ENCODE results near the gene PTPN13.

Gene PTPN13

GRCh38 chr4:86831262-86832130 is 237.4 kb downstream of the PTPN13 start:
- DNase-seq = no peak

- no peak for DNase-seq
These were observed 239.5 kb downstream of the PTPN13 start for GRCh38 chr4:86833615-86834014.

- no peak for DNase-seq
These were observed 240.8 kb downstream of the PTPN13 start for GRCh38 chr4:86834901-86835300.

DNA sequence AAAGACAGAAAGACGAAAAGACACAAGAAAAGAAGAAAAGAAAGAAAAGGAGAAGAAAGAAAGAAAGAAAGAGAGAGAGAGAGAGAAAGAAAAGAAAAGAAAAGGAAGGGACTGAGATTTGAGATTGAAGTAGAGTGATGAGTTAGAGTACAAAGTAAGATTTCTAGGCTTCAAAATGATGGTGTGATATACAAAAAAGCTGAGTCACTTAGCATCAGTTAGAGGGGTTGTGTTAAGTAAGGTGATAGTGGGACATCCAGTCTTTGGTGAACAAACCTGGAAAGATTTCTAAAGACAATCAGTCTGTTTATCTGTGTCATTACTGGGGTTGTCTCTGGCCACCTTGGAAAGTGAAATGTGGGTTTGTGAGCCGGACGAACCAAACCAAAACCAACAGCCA is 241.6 kb downstream of the PTPN13 start:
- DNase-seq = no peak

GRCh38 chr4:86837691-86838503 is 243.8 kb downstream of the PTPN13 start:
- DNase-seq = no peak

GRCh38 chr4:86840858-86841257 is 246.7 kb downstream of the PTPN13 start:
- DNase-seq = no peak

- no peak for DNase-seq
These were observed 247.2 kb downstream of the PTPN13 start for GRCh38 chr4:86841309-86841708.

DNA sequence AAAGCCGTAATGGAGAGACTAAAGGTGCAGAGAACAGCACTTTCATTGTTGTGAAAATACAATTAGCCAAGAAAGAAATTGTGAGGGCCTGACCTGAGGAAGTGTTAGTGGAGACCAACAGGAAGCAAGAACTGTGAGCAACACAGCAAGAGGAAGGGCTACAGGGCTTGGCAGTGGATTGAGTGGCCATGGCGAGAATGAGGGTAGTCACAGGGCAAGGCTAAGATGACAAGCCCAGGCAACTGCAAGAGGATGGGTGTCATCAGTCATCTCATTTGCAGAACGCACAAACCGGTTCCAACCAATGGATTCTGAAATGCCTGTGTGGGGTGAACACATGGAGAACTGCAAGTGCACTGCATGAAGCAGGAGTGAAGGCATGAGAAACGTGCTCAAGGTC is 251.5 kb downstream of the PTPN13 start:
- DNase-seq = no peak

DNA sequence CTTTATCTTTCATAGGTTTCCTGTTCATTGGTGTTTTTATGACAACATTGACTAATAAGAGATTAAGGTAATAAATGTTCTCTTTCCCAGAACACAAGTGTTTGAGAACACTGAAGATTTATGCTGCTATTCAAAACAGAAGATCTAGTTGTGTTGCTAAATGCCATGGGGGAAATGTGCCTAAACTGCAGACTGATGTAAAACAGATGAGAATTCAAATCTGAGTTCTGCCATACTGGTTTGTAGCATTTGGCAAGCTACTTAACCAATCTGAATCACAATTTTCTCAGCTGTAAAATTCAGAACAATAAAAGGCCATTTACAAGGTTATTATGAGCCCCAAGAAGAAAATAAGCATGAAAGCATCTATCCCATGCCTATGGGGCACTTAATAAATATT is 252.8 kb downstream of the PTPN13 start:
- no peak for DNase-seq

DNA sequence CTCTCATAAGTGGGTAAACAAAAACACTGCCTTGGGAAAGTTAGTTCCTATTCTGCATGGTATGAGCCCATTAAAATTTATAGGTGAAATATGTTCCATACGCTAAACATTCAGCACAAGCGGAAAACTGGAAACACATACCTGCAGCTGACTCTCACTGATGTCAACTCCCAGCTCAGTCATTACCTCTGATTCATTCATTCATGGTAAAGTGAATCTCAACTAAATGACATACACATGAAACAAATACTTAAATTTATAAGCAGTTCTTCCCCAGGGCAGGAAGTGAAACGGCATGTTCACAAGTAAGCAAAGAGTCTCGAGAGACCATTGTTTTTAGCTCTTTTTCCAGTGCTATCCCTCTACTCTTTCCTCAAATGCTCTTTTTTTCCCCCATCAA is 253.5 kb downstream of the PTPN13 start:
- no peak for DNase-seq

DNA sequence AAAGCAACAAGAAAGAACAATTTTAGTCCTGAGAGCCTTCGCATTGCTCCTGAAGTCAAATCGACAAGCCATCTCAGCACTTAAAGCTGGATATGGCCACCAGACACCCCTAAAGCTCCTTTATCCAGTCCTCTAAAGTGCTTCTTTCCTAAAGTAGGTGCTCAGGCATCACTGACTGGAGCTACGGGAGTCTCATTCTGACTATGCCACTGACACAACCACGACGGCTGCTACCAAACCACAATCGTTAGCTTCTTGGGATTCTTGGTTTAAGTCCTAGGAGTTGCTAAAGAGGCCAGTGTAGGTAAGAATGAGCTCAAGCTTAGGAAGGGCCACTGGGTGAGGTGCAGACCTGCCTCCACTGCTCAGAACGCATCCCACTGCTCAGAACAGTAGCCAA is 254.0 kb downstream of the PTPN13 start:
- DNase-seq = no peak

GRCh38 chr4:86848732-86849619 is 254.9 kb downstream of the PTPN13 start, which contains the start of gene SLC10A6:
TSS of gene SLC10A6 (minus strand) at chr4:86849384. CDS start at chr4:86849115, 269 bp downstream.
- DNase-seq = no peak

DNA sequence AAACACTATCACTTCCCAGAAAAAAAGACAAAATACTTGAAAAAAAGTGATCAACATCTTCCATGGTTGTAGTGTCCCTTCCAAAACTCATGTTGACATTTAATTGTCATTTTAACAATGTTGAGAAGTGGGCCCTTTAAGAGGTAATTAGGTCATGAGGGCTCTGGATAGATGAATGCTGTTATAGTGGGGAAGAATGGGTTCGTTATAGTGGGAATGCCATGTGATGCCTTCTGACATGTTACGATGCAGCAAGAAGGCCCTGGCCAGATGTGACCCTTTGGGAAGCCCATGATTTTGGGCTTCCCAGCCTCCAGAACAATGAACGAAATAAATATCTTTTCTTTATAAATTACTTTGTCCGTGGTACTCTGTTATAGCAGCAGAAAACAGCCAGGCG is 259.1 kb downstream of the PTPN13 start:
- DNase-seq = no peak

GRCh38 chr4:86855572-86855971 is 261.5 kb downstream of the PTPN13 start:
- no peak for DNase-seq

GRCh38 chr4:86856896-86857295 is 262.8 kb downstream of the PTPN13 start:
- no peak for DNase-seq

- DNase-seq = no peak
These were observed 263.4 kb downstream of the PTPN13 start for GRCh38 chr4:86857341-86858052.

All from effector CD4-positive, alpha-beta T cell (primary cell).